GM12872 (cell line): ENCODE data around the gene MSRB3.

Experiments used
- CTCF ChIP-seq: IDR thresholded peaks from 3 replicates; pipeline ENCODE4 v1.5.1; 2011; ENCODE audit warnings: low read depth, mild to moderate bottlenecking, low read length, moderate library complexity; ENCODE audit not compliant: insufficient read depth

MSRB3 gene

GRCh38 chr12:65278576-65279368 is at the start of gene MSRB3:
TSS of gene MSRB3 (plus strand) at chr12:65278683. CDS start at chr12:65308580, 29,897 bp downstream.
- peak; percentile 18; the same call in 1 of the 3 replicates for TF ChIP-seq CTCF

DNA sequence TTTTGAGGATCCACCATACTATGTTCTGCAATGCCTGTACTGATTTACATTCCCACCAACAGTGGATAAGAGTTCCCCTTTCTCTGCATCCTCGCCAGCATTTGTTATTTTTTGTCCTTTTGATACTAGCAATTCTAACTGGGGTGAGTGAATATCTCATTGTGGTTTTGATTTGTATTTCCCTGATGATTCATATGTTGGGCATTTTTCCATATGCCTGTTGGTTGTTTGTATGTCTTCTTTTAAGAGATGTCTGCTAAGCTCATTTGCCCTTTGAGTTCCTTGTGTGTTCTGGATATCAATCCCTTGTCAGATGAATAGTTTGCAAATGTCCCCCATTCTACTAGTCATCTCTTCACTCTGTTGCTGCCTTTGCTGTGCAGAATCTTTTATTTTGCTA is 49.0 kb upstream of the MSRB3 start:
- no peak for TF ChIP-seq CTCF

- TF ChIP-seq CTCF: 0 out of 3 replicates have a peak, but pooled peaks have one; percentile 9
Observed at GRCh38 chr12:65232476-65233077, 45.9 kb upstream of the MSRB3 start.

DNA sequence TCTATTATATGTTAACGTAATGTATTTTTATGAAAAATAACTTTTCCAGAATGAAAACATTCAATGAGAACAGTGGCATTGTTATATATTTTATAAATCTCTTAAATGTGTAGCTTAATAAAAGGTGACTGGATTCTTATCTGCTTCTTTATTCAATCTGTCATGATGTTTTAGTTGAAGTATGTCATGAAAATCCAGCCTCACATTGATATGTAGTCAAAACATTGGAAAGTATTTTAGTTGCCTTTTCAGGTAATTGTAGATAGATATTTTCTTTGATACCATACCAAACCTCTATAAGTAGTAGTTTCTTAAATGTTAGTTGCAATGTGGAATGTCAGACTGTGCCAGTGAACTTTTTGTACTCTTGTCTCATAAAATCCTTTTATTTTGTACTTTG is 41.3 kb upstream of the MSRB3 start:
- no peak for TF ChIP-seq CTCF

- no peak for TF ChIP-seq CTCF
Observed at GRCh38 chr12:65238609-65239008, 39.9 kb upstream of the MSRB3 start.

- no peak for TF ChIP-seq CTCF
Observed at GRCh38 chr12:65248656-65249633, 29.5 kb upstream of the MSRB3 start.

- no peak for TF ChIP-seq CTCF
Observed at GRCh38 chr12:65252515-65252914, 26.0 kb upstream of the MSRB3 start.
